Measurements from ENCODE around the gene AP4M1.

The AP4M1 gene

GRCh38 chr7:100122568-100122967 is 21.1 kb downstream of the AP4M1 start:
- H3K4me3 ChIP-seq (ENCODE audit: low read depth, low read length): no peak overlapping the region
- no peak for DNase-seq (ENCODE audit: low read depth, low spot score)
- in situ Hi-C loops (cut with HindIII; ENCODE audit: low sequenced_read_pairs): no loop called here
- TF ChIP-seq CTCF (IDR thresholded peaks at IDR 0.05; ENCODE audit: low read depth, low read length): no peak

- DNase-seq (ENCODE audit: low read depth, low spot score): no peak
- in situ Hi-C loops (cut with HindIII; ENCODE audit: low sequenced_read_pairs): no loop called here
- H3K4me3 ChIP-seq (ENCODE audit: low read depth, low read length): no peak overlapping the region
- TF ChIP-seq CTCF (IDR thresholded peaks at IDR 0.05; ENCODE audit: low read depth, low read length): no peak
Measured at GRCh38 chr7:100124301-100125230, 23.1 kb downstream of the AP4M1 start.

DNA sequence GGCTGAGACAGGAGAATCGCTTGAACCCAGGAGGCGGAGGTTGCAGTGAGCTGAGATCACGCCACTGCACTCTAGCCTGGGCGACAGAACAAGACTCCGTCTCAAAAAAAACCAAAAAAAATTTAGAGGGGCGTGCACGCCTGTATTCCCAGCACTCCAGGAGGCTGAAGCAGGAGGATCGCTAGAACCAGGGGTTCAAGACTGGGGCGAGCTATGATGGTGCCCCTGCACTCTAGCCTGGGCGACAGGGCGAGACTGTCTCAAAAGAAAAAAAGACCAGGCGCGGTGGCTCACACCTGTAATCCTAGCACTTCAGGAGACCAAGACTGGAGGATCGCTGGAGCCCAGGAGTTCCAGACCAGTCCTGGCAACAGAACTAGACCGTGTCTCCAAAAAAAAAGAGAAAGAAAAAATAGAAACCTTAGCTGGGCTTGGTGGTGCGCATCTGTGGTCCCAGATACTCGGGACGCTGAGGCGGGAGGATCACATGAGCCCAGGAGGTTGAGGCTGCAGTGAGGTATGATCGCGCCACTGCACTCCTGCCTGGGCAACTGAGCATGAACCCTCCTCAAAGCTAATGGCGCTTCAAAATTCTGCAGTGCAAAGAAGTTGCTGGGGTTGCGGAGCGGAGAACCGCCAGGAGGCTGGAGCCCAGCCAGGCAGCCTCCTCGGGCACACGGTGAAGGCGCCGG is 24.9 kb downstream of the AP4M1 start:
- no peak for DNase-seq (ENCODE audit: low read depth, low spot score)
- in situ Hi-C loops (cut with HindIII; ENCODE audit: low sequenced_read_pairs): no loop called here
- no peak for TF ChIP-seq CTCF (IDR thresholded peaks at IDR 0.05; ENCODE audit: low read depth, low read length)
- H3K4me3 ChIP-seq (ENCODE audit: low read depth, low read length): peak overlapping the region; percentile 81

DNA sequence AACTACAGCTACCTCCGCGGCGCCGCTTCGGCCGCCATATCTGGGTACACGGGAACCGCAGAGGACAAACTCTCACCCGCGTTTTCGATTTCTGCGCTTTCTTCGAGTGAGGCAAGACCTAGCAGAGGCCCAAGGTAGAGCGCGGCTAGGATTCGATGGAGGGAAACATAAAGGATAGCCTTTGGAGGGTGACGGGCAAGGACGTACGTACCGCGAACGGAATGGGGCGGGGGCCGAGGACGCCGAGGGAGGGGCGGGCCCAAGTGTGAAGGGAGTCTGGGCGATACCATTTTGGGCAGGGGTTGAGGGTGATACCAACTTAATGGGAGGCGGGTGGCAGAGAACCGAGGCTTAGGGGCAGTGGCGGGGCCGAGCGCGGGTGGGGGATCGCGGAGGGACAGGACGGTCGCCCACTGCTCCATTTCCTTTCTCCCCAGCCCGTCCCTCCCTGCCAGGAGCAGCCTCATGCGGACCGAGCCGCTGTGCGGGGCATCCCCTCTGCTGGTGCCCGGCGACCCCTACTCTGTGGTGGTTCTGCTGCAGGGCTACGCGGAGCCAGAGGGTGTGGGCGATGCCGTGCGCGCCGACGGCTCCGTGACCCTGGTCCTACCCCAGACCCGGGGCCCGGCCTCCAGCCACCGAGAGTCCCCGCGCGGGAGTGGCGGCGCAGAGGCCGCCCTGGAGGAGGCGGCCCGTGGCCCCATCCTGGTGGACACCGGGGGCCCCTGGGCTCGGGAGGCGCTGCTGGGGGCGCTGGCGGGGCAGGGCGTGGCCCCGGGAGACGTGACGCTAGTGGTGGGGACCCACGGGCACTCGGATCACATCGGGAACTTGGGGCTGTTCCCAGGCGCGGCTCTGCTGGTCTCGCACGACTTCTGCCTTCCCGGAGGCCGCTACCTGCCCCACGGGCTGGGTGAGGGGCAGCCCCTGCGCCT is 25.8 kb downstream of the AP4M1 start, which contains the start of gene MBLAC1:
Gene MBLAC1 (plus strand): TSS at position 37 of the 935 bp plus-strand sequence. CDS start 429 bp downstream, at position 466.
- TF ChIP-seq CTCF (IDR thresholded peaks at IDR 0.05; ENCODE audit: low read depth, low read length): no peak
- peak; percentile 93 for DNase-seq (ENCODE audit: low read depth, low spot score)
- peak within 1 kb of the TSS; percentile 81 for H3K4me3 ChIP-seq (ENCODE audit: low read depth, low read length)
- in situ Hi-C loops (cut with HindIII; ENCODE audit: low sequenced_read_pairs): no loop called here

DNA sequence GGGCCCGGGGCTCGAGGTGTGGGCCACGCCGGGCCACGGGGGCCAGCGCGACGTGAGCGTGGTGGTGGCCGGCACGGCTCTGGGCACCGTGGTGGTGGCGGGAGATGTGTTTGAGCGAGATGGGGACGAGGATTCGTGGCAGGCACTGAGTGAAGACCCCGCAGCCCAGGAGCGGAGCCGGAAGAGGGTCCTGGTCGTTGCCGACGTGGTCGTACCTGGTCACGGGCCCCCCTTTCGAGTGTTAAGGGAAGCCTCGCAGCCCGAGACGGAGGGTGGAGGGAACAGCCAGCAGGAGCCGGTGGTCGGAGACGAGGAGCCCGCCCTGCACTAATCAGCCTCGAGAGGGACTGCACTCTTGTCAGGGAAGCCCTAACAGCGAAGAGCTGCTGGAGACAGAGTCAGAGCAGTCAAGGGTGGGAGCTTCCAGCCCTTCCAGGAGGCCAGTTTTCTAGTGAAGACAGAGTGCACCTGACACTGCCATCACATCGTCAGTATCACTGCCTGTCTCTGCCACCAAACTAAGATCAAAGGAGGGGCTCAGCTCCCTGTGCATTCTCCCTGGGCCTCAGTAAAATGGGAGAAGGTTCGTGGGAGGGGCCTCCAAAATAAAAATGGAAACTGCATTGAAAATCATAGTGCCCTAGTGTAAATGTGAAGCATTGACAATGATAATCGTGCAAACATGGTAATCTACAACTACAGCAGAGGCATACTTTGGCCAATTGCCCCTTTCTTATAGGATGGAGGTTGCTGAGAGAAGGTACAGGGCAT is 26.6 kb downstream of the AP4M1 start:
- in situ Hi-C loops (cut with HindIII; ENCODE audit: low sequenced_read_pairs): no loop called here
- no peak for TF ChIP-seq CTCF (IDR thresholded peaks at IDR 0.05; ENCODE audit: low read depth, low read length)
- H3K4me3 ChIP-seq (ENCODE audit: low read depth, low read length): peak overlapping the region; percentile 81
- no peak for DNase-seq (ENCODE audit: low read depth, low spot score)

All from astrocyte of the spinal cord (primary cell).